ENCODE measurements around the gene CAPN3. TPM values are rescaled to one million over a fixed set of nuclear protein-coding genes. Genes with fewer than 3 reads are reported as not detected.

Gene CAPN3
- polyA plus RNA-seq, 1 donor (not counting 4 experiments of a cell fraction or from before 2014, with no cell fraction given): 15.8 TPM

DNA sequence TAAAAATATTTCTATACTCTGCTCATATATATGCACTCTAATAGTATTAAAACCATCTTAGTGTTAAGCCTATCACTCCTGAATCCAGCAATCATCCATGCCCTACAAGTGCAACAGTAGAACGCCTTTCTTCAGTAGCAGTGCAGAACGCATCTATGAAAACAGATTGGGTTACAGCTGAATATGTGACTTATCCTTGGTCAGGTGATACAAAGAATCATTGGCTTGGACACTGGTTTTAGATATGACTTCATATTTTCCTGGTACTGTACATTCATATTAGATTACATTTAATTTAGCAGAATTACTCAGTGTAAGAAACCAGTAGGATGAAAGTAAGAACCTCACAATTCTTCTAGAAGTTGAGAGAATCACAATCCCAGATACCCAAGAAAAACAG, 88.3 kb downstream of the CAPN3 start:
- Histone ChIP-seq H3K36me3 (ENCODE audit: control insufficient read depth in 2 of 2, extremely low read depth in 1 of 2, insufficient read depth in 2 of 2, low read length in 2 of 2) (peaks cover 0 to 22% of the 10 kb centered on the region in 2 experiments), H3K79me2 (ENCODE audit: control insufficient read depth, insufficient read depth, low read length) (no peaks in the 10 kb centered on the region), H3K4me1 (ENCODE audit: control insufficient read depth, extremely low read depth, insufficient read depth, low read length) (peaks cover 22% of the 10 kb centered on the region), H3K27ac (ENCODE audit: control insufficient read depth, insufficient read depth, low read length) (no peak overlapping the region), H3K4me3 (ENCODE audit: control insufficient read depth in 2 of 3, extremely low read depth in 1 of 3, insufficient read depth in 2 of 3, low read depth in 1 of 3, low read length in 3 of 3) (no peak overlapping the region), H3K9me1 (ENCODE audit: control insufficient read depth, extremely low read depth, insufficient read depth, low read length) (no peaks in the 10 kb centered on the region), H3K9ac (ENCODE audit: control insufficient read depth, extremely low read depth, insufficient read depth, low read length) (no peak overlapping the region), H2AFZ (ENCODE audit: control insufficient read depth, low read length) (no peak overlapping the region), H4K20me1 (ENCODE audit: control insufficient read depth, extremely low read depth, insufficient read depth, low read length) (no peaks in the 10 kb centered on the region), H3K4me2 (ENCODE audit: control insufficient read depth, extremely low read depth, insufficient read depth, low read depth, low read length) (no peak overlapping the region), H3K27me3 (ENCODE audit: control insufficient read depth, extremely low read depth, insufficient read depth, low read length) (no peaks in the 10 kb centered on the region), H3K9me3 (ENCODE audit: control insufficient read depth, low read depth, low read length) (no peaks in the 10 kb centered on the region)
- dilution Hi-C loops (cut with MboI; ENCODE audit: extremely low pct_ligation_motif_present, low sequenced_read_pairs): no loop called here
- DNase-seq (ENCODE audit: low read depth, low spot score): no peak
- no peak for FAIRE-seq
- TF ChIP-seq, protein P1, sequence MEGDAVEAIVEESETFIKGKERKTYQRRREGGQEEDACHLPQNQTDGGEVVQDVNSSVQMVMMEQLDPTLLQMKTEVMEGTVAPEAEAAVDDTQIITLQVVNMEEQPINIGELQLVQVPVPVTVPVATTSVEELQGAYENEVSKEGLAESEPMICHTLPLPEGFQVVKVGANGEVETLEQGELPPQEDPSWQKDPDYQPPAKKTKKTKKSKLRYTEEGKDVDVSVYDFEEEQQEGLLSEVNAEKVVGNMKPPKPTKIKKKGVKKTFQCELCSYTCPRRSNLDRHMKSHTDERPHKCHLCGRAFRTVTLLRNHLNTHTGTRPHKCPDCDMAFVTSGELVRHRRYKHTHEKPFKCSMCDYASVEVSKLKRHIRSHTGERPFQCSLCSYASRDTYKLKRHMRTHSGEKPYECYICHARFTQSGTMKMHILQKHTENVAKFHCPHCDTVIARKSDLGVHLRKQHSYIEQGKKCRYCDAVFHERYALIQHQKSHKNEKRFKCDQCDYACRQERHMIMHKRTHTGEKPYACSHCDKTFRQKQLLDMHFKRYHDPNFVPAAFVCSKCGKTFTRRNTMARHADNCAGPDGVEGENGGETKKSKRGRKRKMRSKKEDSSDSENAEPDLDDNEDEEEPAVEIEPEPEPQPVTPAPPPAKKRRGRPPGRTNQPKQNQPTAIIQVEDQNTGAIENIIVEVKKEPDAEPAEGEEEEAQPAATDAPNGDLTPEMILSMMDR (optimal IDR thresholded peaks at IDR 0.05 in 1 of 3, IDR thresholded peaks at IDR 0.05 in 1 of 3, conservative IDR thresholded peaks at IDR 0.05 in 1 of 3; ENCODE audit: extremely low read depth in 1 of 3, insufficient read depth in 2 of 3, low read length in 3 of 3): no peak
- no peak for TF ChIP-seq EZH2 (IDR thresholded peaks at IDR 0.05; ENCODE audit: low read length)

GRCh38 chr15:42448281-42448680, 89.0 kb downstream of the CAPN3 start:
- dilution Hi-C loops (cut with MboI; ENCODE audit: extremely low pct_ligation_motif_present, low sequenced_read_pairs): no loop called here
- peaks cover 22% of the 10 kb centered on the region for H3K4me1 ChIP-seq (ENCODE audit: control insufficient read depth, extremely low read depth, insufficient read depth, low read length)
- no peak overlapping the region for H3K4me2 ChIP-seq (ENCODE audit: control insufficient read depth, extremely low read depth, insufficient read depth, low read depth, low read length)
- no peaks in the 10 kb centered on the region for H3K9me3 ChIP-seq (ENCODE audit: control insufficient read depth, low read depth, low read length)
- TF ChIP-seq EZH2 (IDR thresholded peaks at IDR 0.05; ENCODE audit: low read length): no peak
- TF ChIP-seq, protein P1 (optimal IDR thresholded peaks at IDR 0.05 in 1 of 3, IDR thresholded peaks at IDR 0.05 in 1 of 3, conservative IDR thresholded peaks at IDR 0.05 in 1 of 3; ENCODE audit: extremely low read depth in 1 of 3, insufficient read depth in 2 of 3, low read length in 3 of 3): no peak
- no peak for FAIRE-seq
- H3K9ac ChIP-seq (ENCODE audit: control insufficient read depth, extremely low read depth, insufficient read depth, low read length): no peak overlapping the region
- no peak overlapping the region for H3K4me3 ChIP-seq (ENCODE audit: control insufficient read depth in 2 of 3, extremely low read depth in 1 of 3, insufficient read depth in 2 of 3, low read depth in 1 of 3, low read length in 3 of 3)
- H3K27ac ChIP-seq (ENCODE audit: control insufficient read depth, insufficient read depth, low read length): no peak overlapping the region
- no peak overlapping the region for H2AFZ ChIP-seq (ENCODE audit: control insufficient read depth, low read length)
- H3K27me3 ChIP-seq (ENCODE audit: control insufficient read depth, extremely low read depth, insufficient read depth, low read length): no peaks in the 10 kb centered on the region
- no peaks in the 10 kb centered on the region for H3K9me1 ChIP-seq (ENCODE audit: control insufficient read depth, extremely low read depth, insufficient read depth, low read length)
- H4K20me1 ChIP-seq (ENCODE audit: control insufficient read depth, extremely low read depth, insufficient read depth, low read length): no peaks in the 10 kb centered on the region
- DNase-seq (ENCODE audit: low read depth, low spot score): no peak
- H3K79me2 ChIP-seq (ENCODE audit: control insufficient read depth, insufficient read depth, low read length): no peaks in the 10 kb centered on the region
- peaks cover 0 to 22% of the 10 kb centered on the region in 2 experiments for H3K36me3 ChIP-seq (ENCODE audit: control insufficient read depth in 2 of 2, extremely low read depth in 1 of 2, insufficient read depth in 2 of 2, low read length in 2 of 2)
